NCI-H1694 treated with DMSO at 0.1 percent for 48 hours (cell line): ENCODE data around the gene ARMC8.

Source experiments
- DNase-seq: peaks from one replicate; lab custom pipeline; 2025; lab: John Stamatoyannopoulos, UW

ARMC8 gene

GRCh38 chr3:138307899-138308298 is 120.8 kb downstream of the ARMC8 start:
- DNase-seq: no peak

DNA sequence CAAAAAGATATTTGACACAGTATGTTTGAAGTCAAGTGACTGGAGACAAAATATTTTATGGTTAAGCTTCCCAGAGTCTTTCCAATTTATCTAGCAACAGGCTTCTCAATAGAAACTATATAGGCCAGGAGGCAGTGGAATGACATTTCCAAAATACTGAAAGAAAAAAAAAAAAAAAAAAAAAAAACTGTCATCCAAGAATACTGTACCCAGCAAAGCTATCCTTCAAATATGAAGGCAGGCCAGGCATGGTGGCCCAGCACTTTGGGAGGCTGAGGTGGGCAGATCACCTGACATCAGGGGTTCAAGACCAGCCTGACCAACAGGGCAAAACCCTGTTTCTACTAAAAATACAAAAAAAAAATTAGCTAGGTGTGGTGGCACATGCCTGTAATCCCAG is 121.7 kb downstream of the ARMC8 start:
- no peak for DNase-seq

DNA sequence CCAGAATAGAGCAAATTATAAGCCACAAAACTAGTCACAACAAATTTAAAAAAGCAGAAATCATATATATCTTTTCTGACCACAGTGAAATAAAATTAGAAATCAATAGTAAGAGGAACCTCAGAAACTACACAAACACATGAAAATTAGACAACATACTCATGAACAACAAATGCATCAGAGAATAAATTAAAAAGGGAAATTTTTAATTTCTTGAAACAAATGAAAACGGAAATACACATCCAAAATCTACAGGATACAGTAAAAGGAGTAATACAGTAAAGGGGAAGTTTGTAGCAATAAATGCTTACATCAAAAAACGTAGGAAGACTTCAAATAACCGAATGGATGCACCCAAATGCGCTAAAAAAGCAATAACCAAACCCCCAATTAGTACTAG is 123.4 kb downstream of the ARMC8 start:
- no peak for DNase-seq

- no peak for DNase-seq
These were observed 127.7 kb downstream of the ARMC8 start for GRCh38 chr3:138314751-138315150.

DNA sequence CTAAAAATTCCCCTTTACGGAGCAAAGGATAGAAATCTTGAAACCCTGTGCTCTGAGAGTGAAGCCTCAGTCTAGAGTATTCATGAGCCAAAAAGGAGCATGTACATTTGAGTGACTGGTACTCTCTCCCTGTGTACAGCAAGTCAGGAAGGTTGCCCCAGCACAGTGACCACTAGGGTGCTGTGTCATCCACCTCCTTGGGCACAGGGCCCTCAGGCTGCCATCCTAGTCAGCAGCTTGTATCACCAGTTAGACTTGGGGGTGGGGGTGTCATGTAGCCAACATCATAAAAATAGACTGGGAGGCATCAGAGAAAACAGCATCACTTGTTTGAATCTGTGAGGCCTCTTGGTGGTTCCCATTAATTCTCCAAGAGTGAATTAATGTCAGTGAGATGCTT is 130.6 kb downstream of the ARMC8 start:
- no peak for DNase-seq

DNA sequence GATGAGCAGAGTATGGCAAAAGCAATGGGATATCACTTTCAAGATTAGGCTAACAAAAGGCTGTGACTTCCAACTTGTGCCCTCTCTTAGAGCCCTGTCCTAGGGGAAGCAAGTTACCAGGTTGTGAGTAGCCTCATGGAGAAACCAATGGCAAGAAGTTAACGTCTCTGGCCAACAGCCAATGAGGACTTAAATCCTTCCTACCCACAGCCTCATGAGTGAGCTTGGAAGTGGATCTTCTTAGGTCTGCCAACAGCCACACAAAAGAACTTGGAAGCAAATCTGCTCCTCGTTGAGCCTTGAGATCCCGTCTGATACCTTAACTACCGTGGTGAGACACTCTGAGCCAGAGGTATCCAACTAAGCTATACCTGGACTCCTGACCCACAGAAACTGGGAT is 136.9 kb downstream of the ARMC8 start:
- DNase-seq: no peak

- DNase-seq: no peak
These were observed 138.9 kb downstream of the ARMC8 start for GRCh38 chr3:138325990-138326389.

- DNase-seq: no peak
These were observed 139.9 kb downstream of the ARMC8 start for GRCh38 chr3:138326866-138327595.

- no peak for DNase-seq
These were observed 140.7 kb downstream of the ARMC8 start for GRCh38 chr3:138327831-138328230.

DNA sequence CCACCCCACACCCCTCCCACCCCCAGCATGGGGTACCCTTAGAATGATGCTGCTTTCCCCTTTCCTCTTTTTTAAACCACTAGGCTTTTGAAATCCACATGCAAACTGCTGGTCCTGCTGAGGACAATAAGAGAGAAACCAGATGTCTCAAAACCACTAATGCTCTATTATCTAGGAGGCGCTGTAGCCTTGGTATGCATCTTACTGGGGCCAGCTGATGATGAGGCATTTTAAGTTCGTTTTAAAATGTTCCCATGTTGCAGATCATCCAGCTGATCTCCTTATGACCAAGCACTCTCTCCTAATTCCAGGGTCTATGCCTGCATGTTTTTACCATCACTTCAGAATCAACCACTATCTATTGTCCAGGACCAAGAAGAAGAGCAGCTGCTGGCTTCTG is 141.2 kb downstream of the ARMC8 start:
- no peak for DNase-seq

- DNase-seq: peak; percentile 96
These were observed 142.3 kb downstream of the ARMC8 start, which contains the start of gene NME9 for GRCh38 chr3:138329127-138329983. Gene NME9 (minus strand): TSS chr3:138329851. CDS start chr3:138329335, 516 bp downstream.

- no peak for DNase-seq
These were observed 142.8 kb downstream of the ARMC8 start for GRCh38 chr3:138329984-138330293.

DNA sequence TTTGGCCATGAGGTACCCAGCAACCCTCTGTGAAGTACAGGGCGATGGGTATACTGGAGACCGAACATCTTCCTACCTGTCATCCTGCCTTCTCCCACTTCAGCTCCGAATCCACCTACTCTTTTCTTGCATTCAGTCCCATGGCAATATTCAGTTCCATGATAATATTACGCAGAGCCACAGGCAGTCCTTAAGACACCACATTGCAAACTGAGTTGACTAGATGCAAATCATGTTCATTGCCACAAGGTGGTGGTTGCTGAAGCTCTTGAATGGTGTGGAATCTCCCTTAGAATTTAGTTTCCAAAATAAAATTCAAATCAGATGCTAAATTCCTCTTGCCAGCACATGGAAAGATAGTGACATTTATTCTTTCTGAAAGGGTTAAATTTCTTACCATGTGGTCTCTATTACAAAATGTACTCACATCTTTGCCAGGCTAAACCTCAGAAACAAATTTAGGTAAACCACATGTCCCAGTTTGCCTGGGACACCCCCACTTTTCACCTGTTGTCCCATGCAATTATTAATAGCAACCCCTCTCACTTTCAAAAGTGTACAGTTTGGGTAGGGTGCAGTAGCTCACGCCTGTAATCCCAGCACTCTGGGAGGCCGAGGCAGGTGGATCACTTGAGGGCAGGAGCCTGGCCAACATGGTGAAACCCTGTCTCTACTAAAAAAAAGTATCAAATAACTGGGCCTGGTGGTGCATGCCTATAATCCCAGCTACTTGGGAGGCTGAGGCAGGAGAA is 144.2 kb downstream of the ARMC8 start:
- DNase-seq: peak; percentile 7

GRCh38 chr3:138332472-138333073 is 145.5 kb downstream of the ARMC8 start:
- DNase-seq: peak; percentile 54

DNA sequence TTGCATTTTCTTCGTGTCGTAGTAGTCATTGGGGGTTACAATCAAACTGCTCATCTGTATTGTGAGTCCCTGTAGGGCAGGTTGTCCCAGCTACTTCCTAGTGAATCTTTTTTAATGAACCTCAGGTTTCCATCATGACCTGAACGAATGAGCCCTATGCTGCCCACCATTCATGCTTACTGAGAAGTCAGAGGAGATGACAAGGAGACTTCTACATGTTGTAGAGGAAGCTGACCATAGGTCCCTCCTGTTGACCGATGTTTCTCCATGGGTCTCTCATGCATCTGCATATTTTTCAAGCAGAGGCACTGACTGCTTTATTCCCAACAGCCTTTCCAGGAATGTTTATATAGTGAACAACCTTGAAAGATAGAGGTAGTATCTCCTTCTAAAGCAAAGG is 147.5 kb downstream of the ARMC8 start:
- no peak for DNase-seq

- no peak for DNase-seq
These were observed 149.4 kb downstream of the ARMC8 start for GRCh38 chr3:138336454-138336999.

- no peak for DNase-seq
These were observed 151.1 kb downstream of the ARMC8 start for GRCh38 chr3:138338244-138338643.

DNA sequence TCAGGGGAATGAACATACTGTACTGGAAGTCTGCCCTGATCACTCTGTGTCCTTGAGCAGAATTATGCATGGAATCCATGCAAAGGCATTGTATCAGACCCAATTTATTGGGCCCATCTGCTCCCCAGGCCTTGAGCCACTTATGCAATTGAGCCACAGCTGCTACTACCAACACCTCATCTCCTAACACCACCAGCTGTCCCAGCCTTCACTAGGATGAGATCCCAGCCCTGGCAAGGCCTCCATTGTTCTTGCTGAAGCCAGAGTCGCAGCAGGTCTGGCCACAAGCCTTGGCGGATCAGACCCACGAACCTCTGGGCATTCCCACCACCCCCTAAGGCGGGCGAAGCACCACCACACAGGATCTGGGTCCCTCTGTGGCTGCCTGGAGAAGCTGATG is 151.7 kb downstream of the ARMC8 start:
- DNase-seq: peak; percentile 30

GRCh38 chr3:138340511-138340910 is 153.4 kb downstream of the ARMC8 start:
- no peak for DNase-seq

- DNase-seq: no peak
These were observed 157.7 kb downstream of the ARMC8 start for GRCh38 chr3:138344754-138345153.
